Measurements from ENCODE around the gene KIAA1217.

KIAA1217 gene

GRCh38 chr10:24201503-24202180 is 7.3 kb upstream of the KIAA1217 start:
- H3K9ac ChIP-seq (ENCODE audit: low read depth, low read length), result no peak overlapping the region
- H2AFZ ChIP-seq (ENCODE audit: low read depth, low read length), result no peak overlapping the region
- no peaks in the 10 kb centered on the region for H4K20me1 ChIP-seq (ENCODE audit: insufficient read depth, low read length)
- no peak overlapping the region for H3K4me2 ChIP-seq (ENCODE audit: insufficient read depth, low read length)
- ATAC-seq (ENCODE audit: insufficient read depth, low read depth), result no peak
- no peak overlapping the region for H3K4me3 ChIP-seq (ENCODE audit: low read depth in 1 of 2, low read length in 2 of 2)
- H3K79me2 ChIP-seq (ENCODE audit: insufficient read depth, low read length), result no peaks in the 10 kb centered on the region
- no peak for DNase-seq
- no peak overlapping the region for H3K27ac ChIP-seq (ENCODE audit: low read length)
- no peaks in the 10 kb centered on the region for H3K9me3 ChIP-seq (ENCODE audit: insufficient read depth, low read length, severe bottlenecking)
- TF ChIP-seq EZH2 (IDR thresholded peaks at IDR 0.05; ENCODE audit: borderline replicate concordance, low read depth, low read length, severe bottlenecking), result no peak
- H3K27me3 ChIP-seq (ENCODE audit: insufficient read depth, low read length, poor library complexity), result no peaks in the 10 kb centered on the region
- H3K36me3 ChIP-seq (ENCODE audit: insufficient read depth, low read length), result no peaks in the 10 kb centered on the region
- no peaks in the 10 kb centered on the region for H3K4me1 ChIP-seq (ENCODE audit: insufficient read depth, low read length)

- H3K4me1 ChIP-seq (ENCODE audit: insufficient read depth, low read length), result no peaks in the 10 kb centered on the region
- no peaks in the 10 kb centered on the region for H3K9me3 ChIP-seq (ENCODE audit: insufficient read depth, low read length, severe bottlenecking)
- ATAC-seq (ENCODE audit: insufficient read depth, low read depth) (no peak), DNase-seq (no peak)
- H4K20me1 ChIP-seq (ENCODE audit: insufficient read depth, low read length), result no peaks in the 10 kb centered on the region
- H3K79me2 ChIP-seq (ENCODE audit: insufficient read depth, low read length), result no peaks in the 10 kb centered on the region
- no peak overlapping the region for H3K9ac ChIP-seq (ENCODE audit: low read depth, low read length)
- TF ChIP-seq EZH2 (IDR thresholded peaks at IDR 0.05; ENCODE audit: borderline replicate concordance, low read depth, low read length, severe bottlenecking) (no peak), CTCF (IDR thresholded peaks at IDR 0.05; ENCODE audit: borderline replicate concordance, extremely low read depth, low read length, poor library complexity, severe bottlenecking) (no peak)
- H3K4me2 ChIP-seq (ENCODE audit: insufficient read depth, low read length), result no peak overlapping the region
- no peaks in the 10 kb centered on the region for H3K36me3 ChIP-seq (ENCODE audit: insufficient read depth, low read length)
- no peak overlapping the region for H3K4me3 ChIP-seq (ENCODE audit: low read depth in 1 of 2, low read length in 2 of 2)
- no peak overlapping the region for H3K27ac ChIP-seq (ENCODE audit: low read length)
- no peak overlapping the region for H2AFZ ChIP-seq (ENCODE audit: low read depth, low read length)
- H3K27me3 ChIP-seq (ENCODE audit: insufficient read depth, low read length, poor library complexity), result no peaks in the 10 kb centered on the region
These were observed 6.8 kb upstream of the KIAA1217 start for GRCh38 chr10:24202181-24202570.

GRCh38 chr10:24205821-24206220 is 3.1 kb upstream of the KIAA1217 start:
- no peak for DNase-seq
- H3K4me2 ChIP-seq (ENCODE audit: insufficient read depth, low read length), result no peak overlapping the region

More at GRCh38 chr10:24205821-24206220, 3.1 kb upstream of the KIAA1217 start:
- Histone ChIP-seq H3K36me3 (ENCODE audit: insufficient read depth, low read length) (no peaks in the 10 kb centered on the region), H3K9me3 (ENCODE audit: insufficient read depth, low read length, severe bottlenecking) (no peaks in the 10 kb centered on the region), H2AFZ (ENCODE audit: low read depth, low read length) (no peak overlapping the region), H3K4me1 (ENCODE audit: insufficient read depth, low read length) (peaks cover 20% of the 10 kb centered on the region), H3K79me2 (ENCODE audit: insufficient read depth, low read length) (peaks cover 7% of the 10 kb centered on the region), H3K27me3 (ENCODE audit: insufficient read depth, low read length, poor library complexity) (no peaks in the 10 kb centered on the region), H3K4me3 (ENCODE audit: low read depth in 1 of 2, low read length in 2 of 2) (no peak overlapping the region), H4K20me1 (ENCODE audit: insufficient read depth, low read length) (no peaks in the 10 kb centered on the region), H3K27ac (ENCODE audit: low read length) (no peak overlapping the region), H3K9ac (ENCODE audit: low read depth, low read length) (no peak overlapping the region)
- TF ChIP-seq EZH2 (IDR thresholded peaks at IDR 0.05; ENCODE audit: borderline replicate concordance, low read depth, low read length, severe bottlenecking) (no peak), CTCF (IDR thresholded peaks at IDR 0.05; ENCODE audit: borderline replicate concordance, extremely low read depth, low read length, poor library complexity, severe bottlenecking) (no peak)
- ATAC-seq (ENCODE audit: insufficient read depth, low read depth), result no peak
